SK-N-SH treated with all-trans-retinoic acid at 6 μM for 48 hours (cell line): ENCODE results near the gene PTBP1.

Source experiments
- CSDC2 ChIP-seq: fragments of 250-450 bp; sonication (Bioruptor Pico); IDR thresholded peaks from 2 replicates; pipeline ENCODE4 v1.5.0; 2020; ENCODE audit warnings: mild to moderate bottlenecking, moderate library complexity
- ESRRG ChIP-seq: fragments of 250-450 bp; sonication (Bioruptor Pico); IDR thresholded peaks from 2 replicates; pipeline ENCODE4 v1.6.1; 2021; ENCODE audit warnings: mild to moderate bottlenecking
- GLIS3 ChIP-seq: fragments of 250-450 bp; sonication (Bioruptor Pico); IDR thresholded peaks from 2 replicates; pipeline ENCODE4 v1.5.0; 2020; ENCODE audit warnings: mild to moderate bottlenecking, moderate library complexity
- PPARA ChIP-seq: fragments of 250-450 bp; sonication (Bioruptor Pico); IDR thresholded peaks from 2 replicates; pipeline ENCODE4 v1.5.0; 2020; ENCODE audit warnings: mild to moderate bottlenecking, borderline replicate concordance
- ZC3H10 ChIP-seq: fragments of 250-450 bp; sonication (Bioruptor Pico); IDR thresholded peaks from 2 replicates; pipeline ENCODE4 v1.5.1; 2021; ENCODE audit warnings: mild to moderate bottlenecking, moderate library complexity
- ZFP30 ChIP-seq: fragments of 450-650 bp; formaldehyde crosslinking; IDR thresholded peaks from 2 replicates; pipeline ENCODE4 v1.5.0; 2022; ENCODE audit warnings: mild to moderate bottlenecking, moderate library complexity
- ZNF565 ChIP-seq: fragments of 450-650 bp; formaldehyde crosslinking; conservative IDR thresholded peaks from 2 replicates; pipeline ENCODE4 v1.5.0; 2020; ENCODE audit warnings: low read depth, mild to moderate bottlenecking, moderate library complexity
- ZNF8 ChIP-seq: fragments of 450-650 bp; formaldehyde crosslinking; IDR thresholded peaks from 2 replicates; pipeline ENCODE4 v1.5.0; 2020; ENCODE audit warnings: mild to moderate bottlenecking, moderate library complexity
- TF ChIP-seq, protein P1 (sequence below): fragments of 250-450 bp; sonication (Bioruptor Pico); IDR thresholded peaks from 2 replicates; pipeline ENCODE4 v1.8.0; 2020; ENCODE audit warnings: mild to moderate bottlenecking, moderate library complexity, borderline replicate concordance
- TF ChIP-seq, protein P2 (sequence below): fragments of 250-450 bp; sonication (Bioruptor Pico); IDR thresholded peaks from 2 replicates; pipeline ENCODE4 v1.5.1; 2021; ENCODE audit warnings: mild to moderate bottlenecking, moderate library complexity

GRCh38 chr19:855142-855541 is 57.9 kb downstream of the PTBP1 start:
- no peak for TF ChIP-seq CSDC2 (CRISPR knock-in tag)
- no peak for TF ChIP-seq ESRRG (CRISPR knock-in tag)
- TF ChIP-seq, protein P1, sequence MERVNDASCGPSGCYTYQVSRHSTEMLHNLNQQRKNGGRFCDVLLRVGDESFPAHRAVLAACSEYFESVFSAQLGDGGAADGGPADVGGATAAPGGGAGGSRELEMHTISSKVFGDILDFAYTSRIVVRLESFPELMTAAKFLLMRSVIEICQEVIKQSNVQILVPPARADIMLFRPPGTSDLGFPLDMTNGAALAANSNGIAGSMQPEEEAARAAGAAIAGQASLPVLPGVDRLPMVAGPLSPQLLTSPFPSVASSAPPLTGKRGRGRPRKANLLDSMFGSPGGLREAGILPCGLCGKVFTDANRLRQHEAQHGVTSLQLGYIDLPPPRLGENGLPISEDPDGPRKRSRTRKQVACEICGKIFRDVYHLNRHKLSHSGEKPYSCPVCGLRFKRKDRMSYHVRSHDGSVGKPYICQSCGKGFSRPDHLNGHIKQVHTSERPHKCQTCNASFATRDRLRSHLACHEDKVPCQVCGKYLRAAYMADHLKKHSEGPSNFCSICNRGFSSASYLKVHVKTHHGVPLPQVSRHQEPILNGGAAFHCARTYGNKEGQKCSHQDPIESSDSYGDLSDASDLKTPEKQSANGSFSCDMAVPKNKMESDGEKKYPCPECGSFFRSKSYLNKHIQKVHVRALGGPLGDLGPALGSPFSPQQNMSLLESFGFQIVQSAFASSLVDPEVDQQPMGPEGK (CRISPR knock-in tag), result no peak
- TF ChIP-seq ZNF8 (CRISPR knock-in tag), result no peak
- no peak for TF ChIP-seq GLIS3 (CRISPR knock-in tag)
- TF ChIP-seq ZC3H10 (CRISPR knock-in tag), result no peak
- TF ChIP-seq, protein P2, sequence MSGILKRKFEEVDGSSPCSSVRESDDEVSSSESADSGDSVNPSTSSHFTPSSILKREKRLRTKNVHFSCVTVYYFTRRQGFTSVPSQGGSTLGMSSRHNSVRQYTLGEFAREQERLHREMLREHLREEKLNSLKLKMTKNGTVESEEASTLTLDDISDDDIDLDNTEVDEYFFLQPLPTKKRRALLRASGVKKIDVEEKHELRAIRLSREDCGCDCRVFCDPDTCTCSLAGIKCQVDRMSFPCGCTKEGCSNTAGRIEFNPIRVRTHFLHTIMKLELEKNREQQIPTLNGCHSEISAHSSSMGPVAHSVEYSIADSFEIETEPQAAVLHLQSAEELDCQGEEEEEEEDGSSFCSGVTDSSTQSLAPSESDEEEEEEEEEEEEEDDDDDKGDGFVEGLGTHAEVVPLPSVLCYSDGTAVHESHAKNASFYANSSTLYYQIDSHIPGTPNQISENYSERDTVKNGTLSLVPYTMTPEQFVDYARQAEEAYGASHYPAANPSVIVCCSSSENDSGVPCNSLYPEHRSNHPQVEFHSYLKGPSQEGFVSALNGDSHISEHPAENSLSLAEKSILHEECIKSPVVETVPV (CRISPR knock-in tag), result no peak
- TF ChIP-seq ZNF565, result no peak
- no peak for TF ChIP-seq PPARA (CRISPR knock-in tag)
- no peak for TF ChIP-seq ZFP30 (CRISPR knock-in tag)
